Measurements from ENCODE around the gene PROKR2.

The PROKR2 gene

GRCh38 chr20:5279661-5280060, 37.1 kb downstream of the PROKR2 start:
- DNase-seq: no peak

- no peak for DNase-seq
Observed at GRCh38 chr20:5272268-5272667, 44.5 kb downstream of the PROKR2 start.

GRCh38 chr20:5270603-5271002, 46.2 kb downstream of the PROKR2 start:
- no peak for DNase-seq

GRCh38 chr20:5268449-5268848, 48.3 kb downstream of the PROKR2 start:
- no peak for DNase-seq

GRCh38 chr20:5267092-5267491, 49.7 kb downstream of the PROKR2 start:
- DNase-seq: no peak

All from central memory CD4-positive, alpha-beta T cell (primary cell).